Cardiac fibroblast (primary cell): ENCODE results near the gene PPP1R3G.

ENCODE experiments used
- DNase-seq, 2 donors: peaks; one replicate each; pipeline versions ENCODE4 v3.0.0 to v3.0.0-alpha.2; 2010; ENCODE audit warnings: low read depth in 2 of 2
- H3K4me3 ChIP-seq, 2 donors: replicated peaks in 1 of 2; 1 replicate in 1 of 2; 2 replicates in 1 of 2; pipeline ENCODE4 v1.5.1; 2011; ENCODE audit warnings: low read depth in 2 of 2, low read length in 2 of 2, mild to moderate bottlenecking in 2 of 2, moderate library complexity in 1 of 2
- TF ChIP-seq, protein P1 (sequence below): IDR thresholded peaks from one replicate; pipeline ENCODE4 v1.5.1; 2011; ENCODE audit warnings: low read depth, mild to moderate bottlenecking, low read length, inconsistent platforms

Gene PPP1R3G

GRCh38 chr6:5084360-5084780 lies 771 bp upstream of the PPP1R3G start:
- H3K4me3 ChIP-seq, result peak overlapping the region; percentile 47 to 62
- no peak for DNase-seq
- TF ChIP-seq, protein P1, sequence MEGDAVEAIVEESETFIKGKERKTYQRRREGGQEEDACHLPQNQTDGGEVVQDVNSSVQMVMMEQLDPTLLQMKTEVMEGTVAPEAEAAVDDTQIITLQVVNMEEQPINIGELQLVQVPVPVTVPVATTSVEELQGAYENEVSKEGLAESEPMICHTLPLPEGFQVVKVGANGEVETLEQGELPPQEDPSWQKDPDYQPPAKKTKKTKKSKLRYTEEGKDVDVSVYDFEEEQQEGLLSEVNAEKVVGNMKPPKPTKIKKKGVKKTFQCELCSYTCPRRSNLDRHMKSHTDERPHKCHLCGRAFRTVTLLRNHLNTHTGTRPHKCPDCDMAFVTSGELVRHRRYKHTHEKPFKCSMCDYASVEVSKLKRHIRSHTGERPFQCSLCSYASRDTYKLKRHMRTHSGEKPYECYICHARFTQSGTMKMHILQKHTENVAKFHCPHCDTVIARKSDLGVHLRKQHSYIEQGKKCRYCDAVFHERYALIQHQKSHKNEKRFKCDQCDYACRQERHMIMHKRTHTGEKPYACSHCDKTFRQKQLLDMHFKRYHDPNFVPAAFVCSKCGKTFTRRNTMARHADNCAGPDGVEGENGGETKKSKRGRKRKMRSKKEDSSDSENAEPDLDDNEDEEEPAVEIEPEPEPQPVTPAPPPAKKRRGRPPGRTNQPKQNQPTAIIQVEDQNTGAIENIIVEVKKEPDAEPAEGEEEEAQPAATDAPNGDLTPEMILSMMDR, result no peak

DNA sequence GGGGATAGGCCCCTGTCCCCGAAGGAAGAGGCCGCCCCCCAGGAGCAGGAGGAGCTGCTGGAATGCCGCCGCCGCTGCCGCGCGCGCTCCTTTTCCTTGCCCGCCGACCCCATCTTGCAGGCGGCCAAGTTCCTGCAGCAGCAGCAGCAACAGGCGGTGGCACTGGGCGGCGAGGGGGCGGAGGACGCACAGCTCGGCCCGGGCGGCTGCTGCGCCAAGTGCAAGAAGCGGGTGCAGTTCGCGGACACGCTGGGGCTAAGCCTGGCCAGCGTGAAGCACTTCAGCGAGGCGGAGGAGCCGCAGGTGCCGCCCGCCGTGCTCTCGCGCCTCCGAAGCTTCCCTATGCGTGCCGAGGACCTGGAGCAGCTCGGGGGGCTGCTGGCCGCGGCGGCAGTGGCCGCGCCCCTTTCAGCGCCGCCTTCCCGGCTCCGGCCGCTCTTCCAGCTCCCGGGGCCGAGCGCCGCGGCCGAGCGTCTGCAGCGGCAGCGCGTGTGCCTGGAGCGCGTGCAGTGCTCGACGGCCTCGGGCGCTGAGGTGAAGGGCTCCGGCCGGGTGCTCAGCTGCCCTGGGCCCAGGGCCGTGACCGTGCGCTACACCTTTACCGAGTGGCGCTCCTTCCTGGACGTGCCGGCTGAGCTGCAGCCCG lies 630 bp downstream of the PPP1R3G start:
- TF ChIP-seq, protein P1, result no peak
- peak; percentile 44 to 49 for DNase-seq
- H3K4me3 ChIP-seq, result peak overlapping the region; percentile 47 to 62

GRCh38 chr6:5086294-5086890 lies 1.3 kb downstream of the PPP1R3G start:
- peak overlapping the region; percentile 13 to 47 for H3K4me3 ChIP-seq
- DNase-seq, result no peak
- TF ChIP-seq, protein P1, result no peak

- TF ChIP-seq, protein P1, result no peak
- DNase-seq, result no peak
Observed at GRCh38 chr6:5087389-5087788, 2.2 kb downstream of the PPP1R3G start.

DNA sequence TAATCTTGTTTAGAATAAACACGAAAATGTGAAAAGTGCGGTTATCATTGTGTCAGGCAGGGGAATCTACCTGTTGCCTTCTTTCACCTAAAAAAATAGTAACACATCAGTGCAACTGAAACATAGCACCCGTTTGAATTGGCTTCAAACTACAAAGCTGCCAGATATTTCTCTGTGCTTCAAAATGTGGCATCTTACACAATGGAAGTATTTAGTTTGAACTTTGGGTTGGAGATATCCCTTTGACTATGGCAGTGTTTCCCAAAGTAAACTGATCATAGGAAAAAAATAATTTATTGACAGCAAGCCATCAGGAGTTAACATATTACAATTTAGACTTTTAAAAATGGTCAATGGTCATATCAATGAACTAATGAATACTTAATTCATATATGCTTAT lies 3.6 kb downstream of the PPP1R3G start:
- no peak overlapping the region for H3K4me3 ChIP-seq
- TF ChIP-seq, protein P1, result no peak
- no peak for DNase-seq

More at GRCh38 chr6:5087389-5087788, 2.2 kb downstream of the PPP1R3G start:
- no peak overlapping the region for H3K4me3 ChIP-seq

- DNase-seq, result no peak
- TF ChIP-seq, protein P1, result no peak
Observed at GRCh38 chr6:5089481-5090438, 4.6 kb downstream of the PPP1R3G start.

More at GRCh38 chr6:5089481-5090438, 4.6 kb downstream of the PPP1R3G start:
- no peak overlapping the region for H3K4me3 ChIP-seq
